Stimulated activated CD4-positive, alpha-beta T cell treated with anti-CD3 and anti-CD28 coated beads, Interleukin-15, amount 100 ng/mL, for 48 hours (primary cell): ENCODE results near the gene PTPRE.

Source experiments
- DNase-seq, 2 donors: peaks; one replicate each; pipeline ENCODE4 v3.0.0-alpha.2; 2020; ENCODE audit warnings: low read depth in 2 of 2

PTPRE gene

GRCh38 chr10:127952918-127953317 is 46.0 kb downstream of the PTPRE start:
- no peak for DNase-seq

DNA sequence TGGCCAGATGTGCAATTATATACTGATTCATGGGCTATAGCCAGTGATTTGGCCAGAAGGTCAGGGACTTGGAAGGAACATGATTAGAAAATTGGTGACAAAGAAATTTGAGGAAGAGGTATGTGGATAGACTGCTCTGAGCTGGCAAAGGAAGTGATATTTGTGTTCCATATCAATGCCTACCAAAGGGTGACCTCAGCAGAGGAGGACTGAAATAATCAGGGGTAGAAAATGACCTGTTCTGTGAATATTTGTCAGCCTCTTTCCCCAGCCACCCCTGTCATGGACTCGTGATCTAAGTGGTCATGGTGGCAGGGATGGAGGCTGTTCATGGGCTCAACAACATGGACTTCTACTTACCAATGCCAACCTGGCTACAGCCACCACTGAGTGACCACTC is 47.0 kb downstream of the PTPRE start:
- DNase-seq, result no peak

GRCh38 chr10:127959428-127959827 is 52.5 kb downstream of the PTPRE start:
- DNase-seq, result no peak

DNA sequence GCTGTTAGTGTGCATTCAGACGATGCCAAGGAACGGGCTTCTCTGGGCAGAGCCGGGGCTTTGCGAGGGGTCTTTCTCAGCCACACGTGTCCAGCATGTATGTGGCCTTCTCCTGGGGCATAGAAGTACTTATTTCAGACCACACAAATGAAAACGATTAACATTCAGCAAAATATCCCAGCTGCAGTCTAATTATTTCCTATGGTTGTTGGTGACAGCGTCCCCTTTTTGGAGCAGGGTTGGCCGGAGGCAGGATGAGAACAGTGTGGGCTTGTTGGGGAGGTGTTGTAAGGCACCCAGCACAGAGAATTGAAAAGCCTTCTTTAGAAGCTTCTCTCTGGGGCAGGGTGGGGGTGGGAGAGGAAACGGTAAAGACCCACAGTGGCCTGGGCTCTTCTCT is 54.2 kb downstream of the PTPRE start:
- no peak for DNase-seq

- no peak for DNase-seq
Observed at GRCh38 chr10:127962205-127962604, 55.3 kb downstream of the PTPRE start.

- DNase-seq, result no peak
Observed at GRCh38 chr10:127963136-127963535, 56.2 kb downstream of the PTPRE start.

DNA sequence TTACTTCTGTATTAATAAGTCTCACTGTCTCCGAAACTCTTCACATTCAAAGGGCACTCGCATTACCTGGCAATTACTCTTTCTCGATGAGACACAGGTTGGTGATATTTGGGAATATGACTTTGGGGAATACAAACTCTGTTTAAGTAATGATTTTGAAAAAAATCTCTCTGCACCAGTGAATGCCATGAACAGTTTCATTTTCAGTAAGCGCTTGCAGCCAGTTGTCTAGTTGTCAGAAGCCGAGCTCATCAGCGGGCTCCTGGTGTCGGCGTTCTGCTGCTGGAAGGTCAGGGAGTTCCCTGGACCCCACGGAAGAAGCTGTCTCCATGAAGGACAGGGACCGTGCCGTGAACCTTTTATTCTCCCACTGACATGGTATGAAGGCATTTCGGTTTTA is 57.7 kb downstream of the PTPRE start:
- DNase-seq, result no peak

- no peak for DNase-seq
Observed at GRCh38 chr10:127966875-127967274, 60.0 kb downstream of the PTPRE start.

GRCh38 chr10:127968027-127968441 is 61.1 kb downstream of the PTPRE start:
- DNase-seq, result no peak

GRCh38 chr10:127968659-127969058 is 61.8 kb downstream of the PTPRE start:
- no peak for DNase-seq

- no peak for DNase-seq
Observed at GRCh38 chr10:127971101-127971946, 64.4 kb downstream of the PTPRE start.

GRCh38 chr10:127971963-127972615 is 65.2 kb downstream of the PTPRE start:
- no peak for DNase-seq

GRCh38 chr10:127972751-127973357 is 66.0 kb downstream of the PTPRE start:
- no peak for DNase-seq

GRCh38 chr10:127973791-127974311 is 66.9 kb downstream of the PTPRE start:
- no peak for DNase-seq

GRCh38 chr10:127974911-127975310 is 68.0 kb downstream of the PTPRE start:
- no peak for DNase-seq

- no peak for DNase-seq
Observed at GRCh38 chr10:127976286-127976685, 69.4 kb downstream of the PTPRE start.

- DNase-seq, result no peak
Observed at GRCh38 chr10:127976701-127977356, 69.9 kb downstream of the PTPRE start.

GRCh38 chr10:127977357-127978009 is 70.6 kb downstream of the PTPRE start:
- no peak for DNase-seq

DNA sequence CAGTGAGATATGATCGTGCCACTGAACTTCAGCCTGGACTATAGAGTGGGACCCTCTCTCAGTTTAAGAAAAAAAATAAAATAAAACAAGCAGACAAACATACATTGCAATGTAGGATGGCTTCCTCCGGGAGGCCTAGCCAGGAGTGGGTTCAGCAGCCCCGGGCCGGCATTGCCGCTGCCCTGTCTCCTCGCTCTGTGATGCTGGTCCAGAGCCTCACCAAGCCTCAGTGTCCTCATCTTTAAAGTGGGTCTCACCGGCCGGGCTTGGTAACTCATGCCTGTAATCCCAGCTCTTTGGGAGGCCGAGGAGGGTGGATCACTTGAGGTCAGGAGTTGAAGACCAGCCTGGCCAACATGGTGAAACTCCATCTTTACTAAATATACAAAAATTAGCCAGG is 71.6 kb downstream of the PTPRE start:
- no peak for DNase-seq

GRCh38 chr10:127979045-127979444 is 72.1 kb downstream of the PTPRE start:
- DNase-seq, result no peak

DNA sequence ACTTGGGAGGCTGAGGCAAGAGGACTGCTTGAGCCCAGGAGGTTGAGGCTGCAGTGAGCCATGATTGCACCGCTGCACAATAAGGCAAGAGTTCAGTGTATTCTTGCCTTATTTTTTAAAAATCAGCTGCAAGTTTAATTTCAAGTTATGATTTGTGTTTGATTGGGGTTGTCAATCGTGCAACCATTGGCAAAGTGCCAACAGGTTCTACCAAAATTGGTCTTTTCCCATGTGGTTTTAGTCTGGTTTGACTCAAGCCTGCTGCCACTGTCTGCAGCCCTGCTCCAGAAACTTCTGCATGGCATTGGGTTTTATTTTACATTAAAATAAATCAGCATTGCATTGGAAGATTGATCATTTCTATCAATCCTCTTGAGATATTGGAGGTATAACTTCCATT is 72.7 kb downstream of the PTPRE start:
- DNase-seq, result no peak

GRCh38 chr10:127980898-127981297 is 74.0 kb downstream of the PTPRE start:
- DNase-seq, result no peak
